ENCODE data around the gene SLC41A1. TPM values are rescaled to one million over a fixed set of nuclear protein-coding genes. Genes with fewer than 3 reads are reported as not detected.

Gene SLC41A1
- total and polyA plus RNA-seq, 9 of the 15 experiments (the other 6 are each of a cell fraction or from before 2014, with no cell fraction given) = 4.1 to 29.3 (median 11.4) TPM

DNA sequence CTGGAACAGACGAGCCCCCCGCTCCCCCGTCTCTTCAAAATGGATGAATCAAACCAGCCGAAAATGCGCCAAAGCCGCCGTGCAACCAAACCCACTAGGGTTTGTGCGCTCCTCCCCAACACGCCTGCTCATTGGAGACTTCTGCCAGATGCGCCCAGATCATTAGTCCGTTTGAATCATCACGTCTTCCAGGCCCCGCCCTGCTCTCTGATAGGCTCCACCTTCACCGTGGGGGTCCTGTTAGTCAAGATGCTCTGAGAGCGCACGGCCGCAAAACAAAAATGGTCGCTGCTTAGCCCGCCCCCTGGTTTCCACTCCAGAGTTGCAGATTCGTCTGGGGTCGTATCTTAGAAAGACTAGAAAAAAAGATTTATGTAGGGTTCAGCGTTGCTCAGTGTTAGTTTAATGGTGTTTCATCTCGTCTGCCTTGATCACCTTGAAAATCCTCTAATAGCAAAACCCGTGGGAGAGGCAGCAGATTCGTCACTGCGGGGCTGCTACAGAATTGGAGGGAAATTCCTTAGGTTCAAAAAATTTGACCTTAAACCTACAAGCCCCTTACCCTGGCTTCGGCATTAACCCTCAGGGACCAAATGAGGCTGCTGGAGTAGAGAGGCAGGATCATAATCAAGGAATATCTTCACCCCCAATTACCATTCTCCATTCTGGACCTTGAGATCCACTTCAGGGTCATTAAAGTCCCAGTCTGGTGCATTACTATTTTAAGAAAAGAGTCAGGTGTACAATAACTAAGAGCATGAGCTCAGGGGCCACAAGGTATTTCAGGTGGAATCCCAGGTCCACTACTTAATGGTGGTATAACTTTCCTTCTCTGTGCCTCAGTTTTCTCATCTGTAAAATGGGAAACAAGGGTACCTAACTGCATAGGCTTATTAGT lies 62.6 kb downstream of the SLC41A1 start, which contains the start of gene NUCKS1 (continued):
- TF ChIP-seq, protein P1, sequence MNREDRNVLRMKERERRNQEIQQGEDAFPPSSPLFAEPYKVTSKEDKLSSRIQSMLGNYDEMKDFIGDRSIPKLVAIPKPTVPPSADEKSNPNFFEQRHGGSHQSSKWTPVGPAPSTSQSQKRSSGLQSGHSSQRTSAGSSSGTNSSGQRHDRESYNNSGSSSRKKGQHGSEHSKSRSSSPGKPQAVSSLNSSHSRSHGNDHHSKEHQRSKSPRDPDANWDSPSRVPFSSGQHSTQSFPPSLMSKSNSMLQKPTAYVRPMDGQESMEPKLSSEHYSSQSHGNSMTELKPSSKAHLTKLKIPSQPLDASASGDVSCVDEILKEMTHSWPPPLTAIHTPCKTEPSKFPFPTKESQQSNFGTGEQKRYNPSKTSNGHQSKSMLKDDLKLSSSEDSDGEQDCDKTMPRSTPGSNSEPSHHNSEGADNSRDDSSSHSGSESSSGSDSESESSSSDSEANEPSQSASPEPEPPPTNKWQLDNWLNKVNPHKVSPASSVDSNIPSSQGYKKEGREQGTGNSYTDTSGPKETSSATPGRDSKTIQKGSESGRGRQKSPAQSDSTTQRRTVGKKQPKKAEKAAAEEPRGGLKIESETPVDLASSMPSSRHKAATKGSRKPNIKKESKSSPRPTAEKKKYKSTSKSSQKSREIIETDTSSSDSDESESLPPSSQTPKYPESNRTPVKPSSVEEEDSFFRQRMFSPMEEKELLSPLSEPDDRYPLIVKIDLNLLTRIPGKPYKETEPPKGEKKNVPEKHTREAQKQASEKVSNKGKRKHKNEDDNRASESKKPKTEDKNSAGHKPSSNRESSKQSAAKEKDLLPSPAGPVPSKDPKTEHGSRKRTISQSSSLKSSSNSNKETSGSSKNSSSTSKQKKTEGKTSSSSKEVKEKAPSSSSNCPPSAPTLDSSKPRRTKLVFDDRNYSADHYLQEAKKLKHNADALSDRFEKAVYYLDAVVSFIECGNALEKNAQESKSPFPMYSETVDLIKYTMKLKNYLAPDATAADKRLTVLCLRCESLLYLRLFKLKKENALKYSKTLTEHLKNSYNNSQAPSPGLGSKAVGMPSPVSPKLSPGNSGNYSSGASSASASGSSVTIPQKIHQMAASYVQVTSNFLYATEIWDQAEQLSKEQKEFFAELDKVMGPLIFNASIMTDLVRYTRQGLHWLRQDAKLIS (CRISPR knock-in tag; IDR thresholded peaks at IDR 0.05) = peak; percentile 45; the same call in 1 of the 2 replicates
- peak; percentile 99 for TF ChIP-seq RBM25 (IDR thresholded peaks at IDR 0.05; ENCODE audit: low read depth, low read length, severe bottlenecking)
- TF ChIP-seq ZC3H4 (CRISPR knock-in tag; IDR thresholded peaks at IDR 0.05; ENCODE audit: borderline replicate concordance) = no peak
- no peak for TF ChIP-seq NELFE (IDR thresholded peaks at IDR 0.05; ENCODE audit: insufficient read depth, insufficient read length)
- TF ChIP-seq, protein P2, sequence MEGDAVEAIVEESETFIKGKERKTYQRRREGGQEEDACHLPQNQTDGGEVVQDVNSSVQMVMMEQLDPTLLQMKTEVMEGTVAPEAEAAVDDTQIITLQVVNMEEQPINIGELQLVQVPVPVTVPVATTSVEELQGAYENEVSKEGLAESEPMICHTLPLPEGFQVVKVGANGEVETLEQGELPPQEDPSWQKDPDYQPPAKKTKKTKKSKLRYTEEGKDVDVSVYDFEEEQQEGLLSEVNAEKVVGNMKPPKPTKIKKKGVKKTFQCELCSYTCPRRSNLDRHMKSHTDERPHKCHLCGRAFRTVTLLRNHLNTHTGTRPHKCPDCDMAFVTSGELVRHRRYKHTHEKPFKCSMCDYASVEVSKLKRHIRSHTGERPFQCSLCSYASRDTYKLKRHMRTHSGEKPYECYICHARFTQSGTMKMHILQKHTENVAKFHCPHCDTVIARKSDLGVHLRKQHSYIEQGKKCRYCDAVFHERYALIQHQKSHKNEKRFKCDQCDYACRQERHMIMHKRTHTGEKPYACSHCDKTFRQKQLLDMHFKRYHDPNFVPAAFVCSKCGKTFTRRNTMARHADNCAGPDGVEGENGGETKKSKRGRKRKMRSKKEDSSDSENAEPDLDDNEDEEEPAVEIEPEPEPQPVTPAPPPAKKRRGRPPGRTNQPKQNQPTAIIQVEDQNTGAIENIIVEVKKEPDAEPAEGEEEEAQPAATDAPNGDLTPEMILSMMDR (IDR thresholded peaks at IDR 0.05 in 2 of 3, conservative IDR thresholded peaks at IDR 0.05 in 1 of 3; ENCODE audit: insufficient read depth in 2 of 3, low read depth in 1 of 3, low read length in 3 of 3) = peak in 1 of 3 experiments; percentile 11; a peak in 2 of 6 replicates
- TF ChIP-seq KLF16 (IDR thresholded peaks at IDR 0.05) = peak; percentile 76
- TF ChIP-seq, protein P3, sequence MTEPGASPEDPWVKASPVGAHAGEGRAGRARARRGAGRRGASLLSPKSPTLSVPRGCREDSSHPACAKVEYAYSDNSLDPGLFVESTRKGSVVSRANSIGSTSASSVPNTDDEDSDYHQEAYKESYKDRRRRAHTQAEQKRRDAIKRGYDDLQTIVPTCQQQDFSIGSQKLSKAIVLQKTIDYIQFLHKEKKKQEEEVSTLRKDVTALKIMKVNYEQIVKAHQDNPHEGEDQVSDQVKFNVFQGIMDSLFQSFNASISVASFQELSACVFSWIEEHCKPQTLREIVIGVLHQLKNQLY (CRISPR knock-in tag; conservative IDR thresholded peaks at IDR 0.05) = 0 out of 4 replicates have a peak, but pooled peaks of 1 of the 2 experiments have one; percentile 13
- TF ChIP-seq, protein P4, sequence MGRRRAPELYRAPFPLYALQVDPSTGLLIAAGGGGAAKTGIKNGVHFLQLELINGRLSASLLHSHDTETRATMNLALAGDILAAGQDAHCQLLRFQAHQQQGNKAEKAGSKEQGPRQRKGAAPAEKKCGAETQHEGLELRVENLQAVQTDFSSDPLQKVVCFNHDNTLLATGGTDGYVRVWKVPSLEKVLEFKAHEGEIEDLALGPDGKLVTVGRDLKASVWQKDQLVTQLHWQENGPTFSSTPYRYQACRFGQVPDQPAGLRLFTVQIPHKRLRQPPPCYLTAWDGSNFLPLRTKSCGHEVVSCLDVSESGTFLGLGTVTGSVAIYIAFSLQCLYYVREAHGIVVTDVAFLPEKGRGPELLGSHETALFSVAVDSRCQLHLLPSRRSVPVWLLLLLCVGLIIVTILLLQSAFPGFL (CRISPR knock-in tag; IDR thresholded peaks at IDR 0.05) = no peak
- TF ChIP-seq SPI1 (IDR thresholded peaks at IDR 0.05; ENCODE audit: borderline replicate concordance, low read depth, low read length) = no peak
- no peak for TF ChIP-seq EZH2 (IDR thresholded peaks at IDR 0.05; ENCODE audit: borderline replicate concordance, low read depth, low read length)
- peak; percentile 88 for TF ChIP-seq NR2C1 (IDR thresholded peaks at IDR 0.05)
- TF ChIP-seq NR2C1 (tag; IDR thresholded peaks at IDR 0.05) = peak; percentile 92
- no peak for TF ChIP-seq TAF15 (IDR thresholded peaks at IDR 0.05; ENCODE audit: low read depth, low read length)
- 0 out of 4 replicates have a peak, but pooled peaks of 1 of the 2 experiments have one; percentile 28 for TF ChIP-seq FOXA3 (CRISPR knock-in tag; conservative IDR thresholded peaks at IDR 0.05 in 1 of 2, IDR thresholded peaks at IDR 0.05 in 1 of 2)
- TF ChIP-seq, protein P5, sequence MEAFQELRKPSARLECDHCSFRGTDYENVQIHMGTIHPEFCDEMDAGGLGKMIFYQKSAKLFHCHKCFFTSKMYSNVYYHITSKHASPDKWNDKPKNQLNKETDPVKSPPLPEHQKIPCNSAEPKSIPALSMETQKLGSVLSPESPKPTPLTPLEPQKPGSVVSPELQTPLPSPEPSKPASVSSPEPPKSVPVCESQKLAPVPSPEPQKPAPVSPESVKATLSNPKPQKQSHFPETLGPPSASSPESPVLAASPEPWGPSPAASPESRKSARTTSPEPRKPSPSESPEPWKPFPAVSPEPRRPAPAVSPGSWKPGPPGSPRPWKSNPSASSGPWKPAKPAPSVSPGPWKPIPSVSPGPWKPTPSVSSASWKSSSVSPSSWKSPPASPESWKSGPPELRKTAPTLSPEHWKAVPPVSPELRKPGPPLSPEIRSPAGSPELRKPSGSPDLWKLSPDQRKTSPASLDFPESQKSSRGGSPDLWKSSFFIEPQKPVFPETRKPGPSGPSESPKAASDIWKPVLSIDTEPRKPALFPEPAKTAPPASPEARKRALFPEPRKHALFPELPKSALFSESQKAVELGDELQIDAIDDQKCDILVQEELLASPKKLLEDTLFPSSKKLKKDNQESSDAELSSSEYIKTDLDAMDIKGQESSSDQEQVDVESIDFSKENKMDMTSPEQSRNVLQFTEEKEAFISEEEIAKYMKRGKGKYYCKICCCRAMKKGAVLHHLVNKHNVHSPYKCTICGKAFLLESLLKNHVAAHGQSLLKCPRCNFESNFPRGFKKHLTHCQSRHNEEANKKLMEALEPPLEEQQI (IDR thresholded peaks at IDR 0.05) = peak; percentile 67

All from K562 (cell line).